Inflammatory macrophage (primary cell): ENCODE results near the gene GSK3A.

ENCODE experiments used
- DNase-seq, 2 donors: peaks; one replicate each; pipeline ENCODE4 v3.0.0-alpha.2; 2020 to 2022

Gene GSK3A

GRCh38 chr19:42248270-42249148 is 6.1 kb upstream of the GSK3A start:
- DNase-seq, result no peak

- DNase-seq, result no peak
These were observed 5.3 kb upstream of the GSK3A start for GRCh38 chr19:42247640-42248199.

- no peak for DNase-seq
These were observed 4.7 kb upstream of the GSK3A start for GRCh38 chr19:42246922-42247639.

- DNase-seq, result no peak
These were observed 3.9 kb upstream of the GSK3A start for GRCh38 chr19:42246143-42246921.

GRCh38 chr19:42245231-42245630 is 2.8 kb upstream of the GSK3A start:
- no peak for DNase-seq

- DNase-seq, result peak; percentile 94 to 96
These were observed 2.2 kb upstream of the GSK3A start for GRCh38 chr19:42244347-42245220.

- no peak for DNase-seq
These were observed 312 bp downstream of the GSK3A start for GRCh38 chr19:42242069-42242511.

GRCh38 chr19:42241279-42241678 is 1.1 kb downstream of the GSK3A start:
- DNase-seq, result no peak

- DNase-seq, result no peak
These were observed 2.7 kb downstream of the GSK3A start for GRCh38 chr19:42239544-42240220.

- DNase-seq, result no peak
These were observed 7.2 kb downstream of the GSK3A start for GRCh38 chr19:42235181-42235580.

- DNase-seq, result no peak
These were observed 8.0 kb downstream of the GSK3A start for GRCh38 chr19:42234364-42234763.

GRCh38 chr19:42233678-42234292 is 8.6 kb downstream of the GSK3A start:
- no peak for DNase-seq

GRCh38 chr19:42233106-42233505 is 9.3 kb downstream of the GSK3A start:
- no peak for DNase-seq

GRCh38 chr19:42232435-42232834 is 10.0 kb downstream of the GSK3A start:
- DNase-seq, result no peak

- DNase-seq, result no peak
These were observed 11.8 kb downstream of the GSK3A start for GRCh38 chr19:42230571-42230970.

GRCh38 chr19:42229855-42230351 is 12.5 kb downstream of the GSK3A start:
- DNase-seq, result no peak

GRCh38 chr19:42229301-42229854 is 13.0 kb downstream of the GSK3A start:
- no peak for DNase-seq

- DNase-seq, result no peak
These were observed 13.8 kb downstream of the GSK3A start for GRCh38 chr19:42228641-42229040.

- no peak for DNase-seq
These were observed 15.5 kb downstream of the GSK3A start for GRCh38 chr19:42226886-42227285.

GRCh38 chr19:42225718-42226292 is 16.6 kb downstream of the GSK3A start:
- DNase-seq, result no peak
